ENCODE data around the gene PTPRM.

Gene PTPRM

DNA sequence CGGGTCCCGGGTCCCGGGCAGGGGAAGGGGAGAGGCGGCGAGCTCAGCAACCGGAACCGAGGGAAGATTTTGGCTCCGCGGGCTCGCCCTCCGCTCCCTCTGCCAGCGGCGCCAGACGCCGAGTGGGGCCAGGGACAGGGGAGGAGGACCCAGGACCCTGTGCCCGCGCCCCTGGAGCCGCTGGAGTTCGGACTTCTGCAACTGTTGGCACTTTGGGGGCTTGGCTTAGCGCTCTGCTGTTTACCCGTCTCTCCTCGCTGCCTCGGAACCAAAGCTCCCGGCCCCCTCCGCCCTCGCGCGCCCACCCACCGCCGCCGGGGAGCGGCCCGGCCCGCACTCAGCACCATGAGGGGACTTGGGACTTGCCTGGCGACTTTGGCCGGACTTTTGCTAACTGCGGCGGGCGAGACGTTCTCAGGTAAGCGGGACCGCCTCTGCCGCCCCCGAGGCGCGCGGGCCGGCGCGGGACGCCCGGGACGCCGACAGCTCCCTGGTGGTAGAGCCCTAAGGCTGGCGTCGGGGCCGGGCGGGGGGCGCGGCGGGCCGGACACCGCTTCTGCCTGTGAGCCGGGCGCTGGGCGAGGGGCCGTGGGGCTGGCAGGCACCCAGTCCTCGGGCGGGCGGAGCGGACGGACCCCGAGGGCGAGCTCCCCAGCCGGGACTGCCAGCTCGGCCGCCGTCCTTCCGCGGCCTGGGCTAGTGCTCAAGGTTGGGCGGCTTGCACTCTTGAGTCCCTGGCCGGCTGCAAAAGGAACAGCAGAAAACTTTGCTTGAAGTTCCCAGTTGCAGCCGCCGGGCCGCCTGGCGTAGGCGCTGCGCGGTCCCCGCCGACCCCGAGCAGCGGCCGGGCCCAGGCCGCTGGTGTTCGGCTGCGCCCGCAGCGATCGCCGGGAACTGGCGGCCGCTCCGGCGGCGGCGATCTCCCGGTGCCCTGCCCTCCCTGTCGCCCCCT is 634 bp downstream of the PTPRM start:
- peak in 1 of 2 donors; percentile 66 for DNase-seq

GRCh38 chr18:7568426-7568825 is 1.3 kb downstream of the PTPRM start:
- DNase-seq, result peak in 1 of 2 donors; percentile 47

DNA sequence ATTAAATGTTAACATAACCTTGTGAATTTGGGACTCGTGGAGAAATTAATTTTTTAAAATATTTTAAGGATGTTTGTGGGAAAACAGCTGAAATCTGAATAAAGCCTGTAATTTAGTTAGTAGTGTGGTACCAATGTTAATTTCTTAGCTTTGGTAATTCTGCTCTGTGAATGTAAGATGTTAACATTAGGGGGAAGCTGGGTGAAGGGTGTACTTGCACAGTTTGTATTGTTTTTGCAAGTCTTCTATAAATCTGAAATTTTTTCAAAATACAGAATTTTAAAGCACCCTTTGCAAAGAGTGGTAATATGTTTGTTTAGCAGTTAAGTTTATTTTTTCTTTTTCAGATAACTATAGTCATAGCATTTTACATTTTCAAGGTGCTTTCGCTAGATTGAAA is 4.5 kb downstream of the PTPRM start:
- DNase-seq, result no peak

GRCh38 chr18:7572822-7573221 is 5.7 kb downstream of the PTPRM start:
- no peak for DNase-seq

GRCh38 chr18:7575465-7576028 is 8.4 kb downstream of the PTPRM start:
- no peak for DNase-seq

DNA sequence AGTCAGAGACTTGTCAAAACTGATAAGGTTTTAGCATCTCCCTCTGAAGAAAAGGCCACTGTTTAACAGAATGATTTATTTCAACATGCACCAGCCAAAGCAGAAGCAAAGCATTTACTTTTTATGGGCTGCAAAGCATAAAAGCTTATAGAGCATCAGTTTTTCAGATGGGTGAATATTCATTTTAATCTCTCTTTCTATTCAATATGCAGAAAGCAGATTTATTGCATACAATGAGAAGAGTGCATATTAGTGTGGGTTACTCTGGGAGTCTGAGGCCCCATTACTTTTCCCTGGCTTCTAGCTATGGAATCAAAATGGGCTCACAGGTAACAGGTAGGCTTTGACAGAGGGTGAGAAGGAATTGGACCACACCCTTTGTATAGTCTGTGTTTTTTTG is 9.0 kb downstream of the PTPRM start:
- DNase-seq, result no peak

- DNase-seq, result no peak
These were observed 9.6 kb downstream of the PTPRM start for GRCh38 chr18:7576685-7577084.

GRCh38 chr18:7577706-7578105 is 10.6 kb downstream of the PTPRM start:
- no peak for DNase-seq

GRCh38 chr18:7579176-7579917 is 12.2 kb downstream of the PTPRM start:
- no peak for DNase-seq

- DNase-seq, result no peak
These were observed 12.9 kb downstream of the PTPRM start for GRCh38 chr18:7579918-7580542.

GRCh38 chr18:7584646-7585275 is 17.6 kb downstream of the PTPRM start:
- DNase-seq, result no peak

GRCh38 chr18:7585276-7585670 is 18.2 kb downstream of the PTPRM start:
- DNase-seq, result no peak

- DNase-seq, result no peak
These were observed 19.3 kb downstream of the PTPRM start for GRCh38 chr18:7586379-7586778.

- DNase-seq, result no peak
These were observed 23.9 kb downstream of the PTPRM start for GRCh38 chr18:7590826-7591560.

GRCh38 chr18:7592305-7593071 is 25.4 kb downstream of the PTPRM start:
- DNase-seq, result no peak

- DNase-seq, result no peak
These were observed 26.2 kb downstream of the PTPRM start for GRCh38 chr18:7593218-7593819.

DNA sequence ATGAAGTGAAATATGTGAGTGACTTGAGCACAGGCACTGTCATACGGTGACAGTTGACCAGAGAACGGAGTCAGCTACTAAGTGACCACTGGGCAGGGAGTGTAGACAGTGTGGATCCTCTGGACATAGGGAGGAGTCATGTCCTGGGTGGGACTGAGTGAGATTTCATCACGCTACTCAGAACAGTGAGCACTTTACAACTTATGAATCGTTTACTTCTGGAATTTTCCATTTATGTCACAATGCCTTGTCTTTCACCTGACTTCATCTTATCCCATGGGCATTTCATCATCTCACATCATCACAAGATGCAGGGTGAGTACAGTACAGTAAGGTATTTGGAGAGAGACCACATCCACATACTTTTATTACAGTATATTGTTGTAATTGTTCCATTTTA is 29.0 kb downstream of the PTPRM start:
- no peak for DNase-seq

DNA sequence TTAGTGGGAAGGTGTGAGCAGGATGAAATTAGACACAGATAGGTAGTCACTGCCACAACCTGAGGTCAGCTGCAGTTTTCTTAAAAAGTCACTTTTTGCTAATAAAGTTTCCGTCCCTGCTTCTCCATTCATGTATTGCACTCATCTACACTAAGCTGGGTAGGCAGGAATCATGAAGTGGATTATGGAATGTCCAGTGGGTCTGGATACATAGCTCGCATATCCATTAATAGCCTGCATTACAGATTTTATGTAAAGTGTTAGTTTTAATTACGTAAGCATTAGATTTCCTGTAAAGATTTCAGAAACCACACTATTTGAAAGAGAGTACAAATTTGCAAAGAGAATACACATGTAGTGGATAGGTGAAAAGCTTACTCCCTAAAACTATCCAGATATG is 30.4 kb downstream of the PTPRM start:
- no peak for DNase-seq

DNA sequence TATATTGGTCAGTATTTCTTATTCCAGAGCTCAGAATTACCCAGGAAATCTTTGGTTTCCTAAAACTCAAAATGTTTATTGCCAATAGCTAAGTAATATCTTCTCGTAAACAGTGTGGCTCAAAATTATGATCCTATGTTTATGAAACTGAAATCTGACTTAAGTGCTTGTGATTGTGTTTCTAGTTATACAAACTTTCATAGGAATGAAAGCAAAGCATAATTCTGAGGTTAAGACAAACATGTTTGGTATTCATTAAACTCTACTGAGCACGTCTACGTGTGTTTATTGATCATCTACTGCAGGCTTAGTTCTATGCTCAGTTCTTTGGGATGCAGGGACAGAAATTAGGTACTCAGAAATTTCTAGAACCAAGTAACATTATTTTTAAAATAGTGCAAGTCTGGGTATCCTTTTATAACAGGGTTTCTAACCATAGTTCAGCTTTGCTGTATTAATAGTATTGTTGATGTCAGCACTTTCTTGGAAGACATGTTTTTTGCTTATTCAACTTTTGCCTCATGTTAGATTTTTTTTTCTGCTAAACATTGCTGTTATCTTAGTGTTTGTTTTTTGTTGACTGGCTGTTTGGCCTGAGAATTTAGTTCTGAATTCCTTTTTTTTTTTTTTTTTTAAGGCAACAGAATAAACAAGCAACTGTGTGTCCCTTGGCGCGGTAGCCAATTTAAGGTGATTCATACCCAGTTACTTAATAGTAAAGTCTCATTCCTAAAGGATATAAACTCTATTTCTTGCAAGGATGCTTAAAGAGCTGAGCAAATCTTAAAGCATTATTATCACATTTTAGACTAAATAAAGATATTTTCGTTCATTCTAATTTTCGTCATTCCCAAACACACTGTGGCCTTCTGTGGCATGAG is 31.3 kb downstream of the PTPRM start:
- no peak for DNase-seq

DNA sequence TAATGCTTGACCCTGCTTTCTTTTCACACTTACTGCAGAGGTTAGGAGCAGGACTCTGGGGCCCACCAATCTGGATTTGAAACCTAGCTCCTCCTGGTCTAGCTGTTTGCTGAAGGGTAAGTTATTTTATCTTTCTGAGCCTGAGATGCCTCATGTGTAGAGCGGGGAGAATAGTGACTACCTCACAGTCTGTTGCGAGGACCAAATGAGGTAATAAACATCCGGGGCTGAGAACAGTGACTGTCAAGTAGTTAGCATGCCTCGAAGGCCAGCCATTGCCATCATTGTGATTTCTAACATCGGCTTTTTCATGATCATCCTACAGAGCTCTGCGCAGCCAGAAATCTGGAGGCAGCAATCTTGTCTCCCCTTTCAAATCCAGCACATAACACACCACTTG is 32.9 kb downstream of the PTPRM start:
- DNase-seq, result no peak
